Suprapubic skin (tissue), 4 donors: Measurements from ENCODE around the gene FBXO3.
"Not testable (repeated sequence)": the region's sequence is repeated elsewhere in the genome, so short reads cannot be mapped to it uniquely, and the experiment has no call there.

Source experiments
- CTCF ChIP-seq, 2 donors: fragments of 200-600 bp in 1 of 2; fragments of 450-650 bp in 1 of 2; sonication (generic) in 1 of 2; IDR thresholded peaks; one replicate each; pipeline ENCODE4 v1.5.1; 2016 to 2019; ENCODE audit warnings: antibody characterized with exemption in 2 of 2, mild to moderate bottlenecking in 1 of 2, moderate library complexity in 1 of 2
- EP300 ChIP-seq: sonication (generic); formaldehyde crosslinking; IDR thresholded peaks from one replicate; pipeline ENCODE4 v1.6.1; 2017; ENCODE audit warnings: antibody characterized with exemption
- POLR2A ChIP-seq, 2 donors: fragments of 450-650 bp; IDR thresholded peaks; one replicate each; pipeline ENCODE4 v1.6.1; 2017; ENCODE audit warnings: antibody characterized with exemption in 2 of 2, mild to moderate bottlenecking in 2 of 2, moderate library complexity in 2 of 2
- POLR2AphosphoS5 ChIP-seq, 3 donors: sonication (generic); formaldehyde crosslinking; IDR thresholded peaks; one replicate each; pipeline ENCODE4 v1.6.1; 2017; ENCODE audit warnings: antibody characterized with exemption in 3 of 3

- TF ChIP-seq POLR2A (IDR thresholded peaks at IDR 0.05); EP300; CTCF (IDR thresholded peaks at IDR 0.05); POLR2AphosphoS5 (IDR thresholded peaks at IDR 0.05): not testable (repeated sequence)
Measured at GRCh38 chr11:33788095-33788494, 13.8 kb upstream of the FBXO3 start.
